ENCODE data around the gene MOCS3. TPM values are rescaled to one million over a fixed set of nuclear protein-coding genes. Genes with fewer than 3 reads are reported as not detected.

MOCS3 gene
- total RNA-seq, 1 experiment from 2014 or later = 6.4 TPM

GRCh38 chr20:50920997-50921396, 37.6 kb upstream of the MOCS3 start (continued):
- TF ChIP-seq SIN3A (IDR thresholded peaks at IDR 0.05; ENCODE audit: low read depth) = no peak
- no peak for TF ChIP-seq EGR1 (IDR thresholded peaks at IDR 0.05; ENCODE audit: low read depth)
- TF ChIP-seq MAX (IDR thresholded peaks at IDR 0.05) = no peak

DNA sequence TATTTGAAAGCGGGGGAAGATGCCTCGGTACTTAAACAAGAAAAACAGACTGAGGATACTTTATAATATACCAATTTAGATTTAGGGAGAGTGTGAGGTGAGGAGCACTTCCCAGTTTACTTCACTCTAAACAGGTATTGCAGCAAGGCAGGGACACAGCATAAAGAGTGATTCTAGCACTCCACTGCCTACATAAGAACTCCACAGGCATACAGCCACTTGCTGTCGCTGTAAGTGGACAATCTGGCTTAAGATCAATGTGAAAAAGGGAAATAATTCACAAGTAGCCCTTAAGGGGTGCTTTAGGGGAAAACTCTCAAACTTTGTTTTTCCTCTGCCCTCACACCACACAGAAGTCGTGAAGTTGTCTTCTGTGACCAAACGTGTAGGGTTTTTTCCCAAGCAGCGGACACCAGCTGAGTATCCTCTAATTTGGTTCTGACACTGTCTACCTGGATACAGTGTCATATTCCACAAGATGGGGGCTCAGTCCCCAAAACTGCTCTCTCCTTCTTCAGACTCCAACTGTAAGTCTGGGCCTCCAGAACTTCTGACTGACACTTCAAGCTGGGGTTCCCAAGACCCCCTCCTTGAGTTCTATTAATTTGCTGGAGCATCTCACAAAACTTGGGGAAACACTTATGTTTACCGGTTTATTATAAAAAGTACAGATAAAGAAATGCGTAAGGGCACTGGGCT, 36.7 kb upstream of the MOCS3 start:
- no peak overlapping the region for H3K27ac ChIP-seq (ENCODE audit: low read depth, low read length)

More for the DNA sequence above, 36.7 kb upstream of the MOCS3 start:
- RAD21 ChIA-PET (ENCODE audit: low non-redundant PET in 1 of 2, low total read pairs in 2 of 2, uncharacterized antibody in 2 of 2, unreplicated experiment in 2 of 2) = no interaction called here
- TF ChIP-seq ZBTB33 (IDR thresholded peaks at IDR 0.05; ENCODE audit: extremely low read depth, insufficient replicate concordance, low read length) (no peak), EGR1 (IDR thresholded peaks at IDR 0.05; ENCODE audit: low read depth) (no peak), ZFX (IDR thresholded peaks at IDR 0.05) (no peak), RAD21 (IDR thresholded peaks at IDR 0.05; ENCODE audit: low read depth) (no peak), POLR2A (IDR thresholded peaks at IDR 0.05; ENCODE audit: borderline replicate concordance, extremely low read depth, insufficient read depth, insufficient read length) (no peak), YY1 (IDR thresholded peaks at IDR 0.05; ENCODE audit: extremely low read depth, insufficient replicate concordance, low read depth, low read length) (no peak), MAX (IDR thresholded peaks at IDR 0.05) (no peak), SIN3A (IDR thresholded peaks at IDR 0.05; ENCODE audit: low read depth) (no peak), ELF1 (IDR thresholded peaks at IDR 0.05; ENCODE audit: borderline replicate concordance, low read depth) (no peak), EZH2 (IDR thresholded peaks at IDR 0.05) (no peak), ZNF274 (IDR thresholded peaks at IDR 0.05; ENCODE audit: low read depth, low read length) (no peak), SRF (IDR thresholded peaks at IDR 0.05; ENCODE audit: low read depth) (no peak), ATF3 (IDR thresholded peaks at IDR 0.05) (no peak), CBX3 (IDR thresholded peaks at IDR 0.05; ENCODE audit: low read depth) (no peak), EZH2phosphoT487 (IDR thresholded peaks at IDR 0.05; ENCODE audit: borderline replicate concordance) (no peak), TCF7L2 (IDR thresholded peaks at IDR 0.05; ENCODE audit: borderline replicate concordance, extremely low read depth, insufficient read depth, insufficient read length) (no peak), JUND (IDR thresholded peaks at IDR 0.05) (no peak)
- TF ChIP-seq, protein P1, sequence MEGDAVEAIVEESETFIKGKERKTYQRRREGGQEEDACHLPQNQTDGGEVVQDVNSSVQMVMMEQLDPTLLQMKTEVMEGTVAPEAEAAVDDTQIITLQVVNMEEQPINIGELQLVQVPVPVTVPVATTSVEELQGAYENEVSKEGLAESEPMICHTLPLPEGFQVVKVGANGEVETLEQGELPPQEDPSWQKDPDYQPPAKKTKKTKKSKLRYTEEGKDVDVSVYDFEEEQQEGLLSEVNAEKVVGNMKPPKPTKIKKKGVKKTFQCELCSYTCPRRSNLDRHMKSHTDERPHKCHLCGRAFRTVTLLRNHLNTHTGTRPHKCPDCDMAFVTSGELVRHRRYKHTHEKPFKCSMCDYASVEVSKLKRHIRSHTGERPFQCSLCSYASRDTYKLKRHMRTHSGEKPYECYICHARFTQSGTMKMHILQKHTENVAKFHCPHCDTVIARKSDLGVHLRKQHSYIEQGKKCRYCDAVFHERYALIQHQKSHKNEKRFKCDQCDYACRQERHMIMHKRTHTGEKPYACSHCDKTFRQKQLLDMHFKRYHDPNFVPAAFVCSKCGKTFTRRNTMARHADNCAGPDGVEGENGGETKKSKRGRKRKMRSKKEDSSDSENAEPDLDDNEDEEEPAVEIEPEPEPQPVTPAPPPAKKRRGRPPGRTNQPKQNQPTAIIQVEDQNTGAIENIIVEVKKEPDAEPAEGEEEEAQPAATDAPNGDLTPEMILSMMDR (IDR thresholded peaks at IDR 0.05 in 2 of 3, conservative IDR thresholded peaks at IDR 0.05 in 1 of 3; ENCODE audit: borderline replicate concordance in 1 of 3, insufficient read depth in 1 of 3, low read depth in 2 of 3, low read length in 2 of 3) = no peak
- ATAC-seq (no peak), DNase-seq (ENCODE audit: low read depth, low spot score) (no peak)
- Histone ChIP-seq H3K9me2 (ENCODE audit: insufficient read depth) (no peaks in the 10 kb centered on the region), H3K36me3 (ENCODE audit: control insufficient read depth in 1 of 2, insufficient read depth in 2 of 2, low read length in 2 of 2) (peaks cover 23 to 39% of the 10 kb centered on the region in 2 experiments), H3K9ac (ENCODE audit: low read length) (no peak overlapping the region), H3K79me2 (ENCODE audit: insufficient read depth, low read length) (peaks cover 100% of the 10 kb centered on the region), H3K4me1 (ENCODE audit: control insufficient read depth in 1 of 2, insufficient read depth in 2 of 2, low read length in 2 of 2) (no peaks in the 10 kb centered on the region), H3K4me2 (ENCODE audit: low read length) (no peak overlapping the region), H4K20me1 (ENCODE audit: insufficient read depth) (peaks cover 71% of the 10 kb centered on the region; the same call in 1 of the 2 replicates), H3K4me3 (replicated peaks in 1 of 2; ENCODE audit: low read depth in 1 of 2, low read length in 2 of 2) (no peak overlapping the region), H3K9me3 (ENCODE audit: control insufficient read depth in 1 of 2, insufficient read depth in 1 of 2, low read depth in 1 of 2, low read length in 2 of 2) (no peaks in the 10 kb centered on the region), H3K27me3 (ENCODE audit: insufficient read depth, low read length) (no peaks in the 10 kb centered on the region), H2AFZ (ENCODE audit: low read depth, low read length, poor library complexity, severe bottlenecking) (no peak overlapping the region)
- POLR2A ChIA-PET = no interaction called here
- intact Hi-C loops (cut with micrococcal nuclease) = no loop called here
- CTCF ChIA-PET = interaction anchor here (0.8 kb wide), 1 partner anchor 7 kb away, joined by 5 read pairs; no protein-coding TSS in a partner anchor
- no TSS peak for BruUV-seq (replicated peaks)
